ENCODE results near the gene RHOD.

RHOD gene

DNA sequence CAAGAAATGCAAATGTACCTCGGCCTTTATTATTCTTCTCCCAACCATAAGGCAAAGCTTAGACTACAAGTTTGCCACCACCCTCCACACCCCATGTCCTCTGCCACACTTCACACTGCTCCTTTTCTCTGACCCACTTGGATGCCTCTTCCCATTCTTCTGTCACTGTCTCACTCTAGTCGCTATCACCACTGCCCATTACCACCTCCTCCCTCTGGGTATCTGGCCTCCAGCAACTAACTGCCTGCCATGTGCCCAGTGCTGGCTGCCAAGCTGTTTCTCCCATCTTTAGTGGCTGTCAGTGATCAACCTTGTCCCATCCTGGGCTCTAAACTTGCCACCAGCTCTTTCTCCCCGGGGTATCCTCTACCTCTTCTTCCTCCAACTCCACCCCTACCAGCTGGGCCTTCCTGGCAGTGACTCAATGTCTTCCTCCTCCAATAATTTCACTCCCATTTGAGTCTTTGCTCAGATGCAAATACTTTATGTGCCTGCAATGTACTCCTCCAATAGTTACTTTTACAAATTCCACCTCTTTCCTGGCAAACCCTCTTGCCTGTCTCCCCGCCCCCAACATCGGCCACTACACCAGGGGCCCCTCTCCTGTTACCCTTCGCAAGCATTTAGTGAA lies 42.3 kb downstream of the RHOD start:
- H3K9me3 Mint-ChIP-seq, result no peaks in the 10 kb centered on the region
- peaks cover 16% of the 10 kb centered on the region for H3K4me1 Mint-ChIP-seq (ENCODE audit: low read depth)
- no peaks in the 10 kb centered on the region for H3K36me3 Mint-ChIP-seq (ENCODE audit: low read depth)
- H3K4me3 Mint-ChIP-seq, result no peak overlapping the region
- no peak overlapping the region for H3K27ac Mint-ChIP-seq
- intact Hi-C loops (cut with micrococcal nuclease), result no loop called here
- peaks cover 7% of the 10 kb centered on the region for H3K27me3 Mint-ChIP-seq

GRCh38 chr11:67099831-67100324 lies 43.2 kb downstream of the RHOD start:
- no peaks in the 10 kb centered on the region for H3K36me3 Mint-ChIP-seq (ENCODE audit: low read depth)
- H3K4me3 Mint-ChIP-seq, result no peak overlapping the region
- H3K4me1 Mint-ChIP-seq (ENCODE audit: low read depth), result peaks cover 16% of the 10 kb centered on the region
- H3K9me3 Mint-ChIP-seq, result no peaks in the 10 kb centered on the region
- no peak overlapping the region for H3K27ac Mint-ChIP-seq
- intact Hi-C loops (cut with micrococcal nuclease), result no loop called here
- H3K27me3 Mint-ChIP-seq, result peaks cover 7% of the 10 kb centered on the region

GRCh38 chr11:67102664-67103063 lies 46.0 kb downstream of the RHOD start:
- no peaks in the 10 kb centered on the region for H3K9me3 Mint-ChIP-seq
- H3K4me3 Mint-ChIP-seq, result no peak overlapping the region
- intact Hi-C loops (cut with micrococcal nuclease), result no loop called here
- peaks cover 1% of the 10 kb centered on the region for H3K27me3 Mint-ChIP-seq
- H3K36me3 Mint-ChIP-seq (ENCODE audit: low read depth), result no peaks in the 10 kb centered on the region
- peaks cover 16% of the 10 kb centered on the region for H3K4me1 Mint-ChIP-seq (ENCODE audit: low read depth)
- H3K27ac Mint-ChIP-seq, result no peak overlapping the region

DNA sequence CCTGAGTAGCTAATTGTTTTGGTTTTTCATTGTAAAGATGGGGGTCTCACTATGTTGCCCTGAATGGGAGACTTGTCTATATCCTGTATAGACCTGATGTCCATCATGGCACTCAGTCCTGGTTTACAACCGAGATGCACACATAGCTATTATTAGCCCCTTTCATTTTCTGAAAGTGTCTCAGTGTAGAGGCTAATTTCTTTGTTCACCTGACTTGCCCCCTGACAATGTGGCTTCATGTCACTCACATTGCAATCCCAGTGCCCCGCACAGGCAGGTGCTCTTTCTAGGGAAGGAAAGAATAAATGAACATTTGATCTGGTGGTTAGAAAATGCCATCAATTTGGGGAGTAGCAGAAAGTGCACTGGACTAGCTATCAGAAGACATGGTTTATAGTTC lies 49.3 kb downstream of the RHOD start:
- Mint-ChIP-seq H3K27me3 (peaks cover 1% of the 10 kb centered on the region), H3K4me1 (ENCODE audit: low read depth) (no peaks in the 10 kb centered on the region), H3K9me3 (no peaks in the 10 kb centered on the region), H3K4me3 (no peak overlapping the region), H3K27ac (no peak overlapping the region), H3K36me3 (ENCODE audit: low read depth) (no peaks in the 10 kb centered on the region)
- intact Hi-C loops (cut with micrococcal nuclease), result no loop called here

DNA sequence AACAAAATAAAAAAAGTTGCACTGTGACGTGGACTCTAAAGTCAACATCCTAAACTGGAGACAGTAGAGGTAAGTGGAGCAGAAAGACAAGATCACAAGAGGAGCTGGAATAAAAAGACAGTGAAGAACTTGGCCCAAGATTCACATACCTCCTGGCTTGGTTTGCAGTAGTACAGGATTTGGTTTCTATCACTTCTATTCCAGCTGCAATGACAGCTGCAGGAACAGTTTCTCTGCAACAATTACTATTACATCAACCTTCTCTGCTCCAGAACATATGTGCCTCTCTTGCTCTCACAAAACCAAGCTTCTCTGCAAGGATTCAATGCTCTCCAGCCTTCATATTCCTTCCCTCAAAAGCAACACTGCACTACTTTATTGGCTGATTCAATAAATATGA lies 54.6 kb downstream of the RHOD start:
- H3K4me1 Mint-ChIP-seq (ENCODE audit: low read depth), result peaks cover 30% of the 10 kb centered on the region
- H3K27ac Mint-ChIP-seq, result no peak overlapping the region
- intact Hi-C loops (cut with micrococcal nuclease), result no loop called here
- no peaks in the 10 kb centered on the region for H3K36me3 Mint-ChIP-seq (ENCODE audit: low read depth)
- H3K27me3 Mint-ChIP-seq, result no peaks in the 10 kb centered on the region
- no peaks in the 10 kb centered on the region for H3K9me3 Mint-ChIP-seq
- H3K4me3 Mint-ChIP-seq, result no peak overlapping the region

DNA sequence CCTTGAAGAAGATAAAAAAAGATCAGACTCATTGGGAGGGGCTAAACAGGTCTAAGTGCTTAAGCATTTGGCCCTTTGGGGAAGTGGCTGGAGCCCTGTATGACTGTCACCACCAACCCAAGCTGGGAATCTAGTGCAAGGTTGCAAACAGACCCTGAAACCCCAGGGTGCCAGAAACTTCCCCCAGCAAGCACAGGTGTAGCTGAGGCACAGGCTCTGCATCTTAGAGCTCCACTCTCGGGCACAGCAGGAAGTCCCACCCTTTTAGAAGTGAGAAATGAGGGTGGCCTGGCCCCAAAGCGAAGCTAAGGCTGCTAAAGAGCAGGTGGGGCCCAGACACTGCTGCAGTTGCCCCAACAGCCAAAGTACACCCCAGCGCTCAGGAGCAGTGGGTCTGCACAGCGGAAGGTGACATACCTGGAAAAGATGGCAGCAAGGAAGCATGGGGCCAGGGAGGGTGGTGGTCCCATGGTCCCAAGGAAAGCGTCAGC lies 56.6 kb downstream of the RHOD start:
- H3K4me3 Mint-ChIP-seq, result no peak overlapping the region
- H3K36me3 Mint-ChIP-seq (ENCODE audit: low read depth), result no peaks in the 10 kb centered on the region
- intact Hi-C loops (cut with micrococcal nuclease), result no loop called here
- H3K27me3 Mint-ChIP-seq, result no peaks in the 10 kb centered on the region
- H3K4me1 Mint-ChIP-seq (ENCODE audit: low read depth), result peaks cover 36% of the 10 kb centered on the region
- no peaks in the 10 kb centered on the region for H3K9me3 Mint-ChIP-seq
- H3K27ac Mint-ChIP-seq, result peak overlapping the region; percentile 70

- Mint-ChIP-seq H3K4me3 (no peak overlapping the region), H3K27ac (peak overlapping the region; percentile 88), H3K9me3 (no peaks in the 10 kb centered on the region), H3K36me3 (ENCODE audit: low read depth) (no peaks in the 10 kb centered on the region), H3K27me3 (no peaks in the 10 kb centered on the region), H3K4me1 (ENCODE audit: low read depth) (peaks cover 36% of the 10 kb centered on the region)
- intact Hi-C loops (cut with micrococcal nuclease), result no loop called here
Measured at GRCh38 chr11:67114275-67114896, 57.7 kb downstream of the RHOD start.

GRCh38 chr11:67116758-67117105 lies 60.1 kb downstream of the RHOD start:
- H3K36me3 Mint-ChIP-seq (ENCODE audit: low read depth), result peaks cover 22% of the 10 kb centered on the region
- H3K4me1 Mint-ChIP-seq (ENCODE audit: low read depth), result peaks cover 43% of the 10 kb centered on the region
- H3K9me3 Mint-ChIP-seq, result no peaks in the 10 kb centered on the region
- no peak overlapping the region for H3K4me3 Mint-ChIP-seq
- no peaks in the 10 kb centered on the region for H3K27me3 Mint-ChIP-seq
- H3K27ac Mint-ChIP-seq, result no peak overlapping the region
- intact Hi-C loops (cut with micrococcal nuclease), result no loop called here

DNA sequence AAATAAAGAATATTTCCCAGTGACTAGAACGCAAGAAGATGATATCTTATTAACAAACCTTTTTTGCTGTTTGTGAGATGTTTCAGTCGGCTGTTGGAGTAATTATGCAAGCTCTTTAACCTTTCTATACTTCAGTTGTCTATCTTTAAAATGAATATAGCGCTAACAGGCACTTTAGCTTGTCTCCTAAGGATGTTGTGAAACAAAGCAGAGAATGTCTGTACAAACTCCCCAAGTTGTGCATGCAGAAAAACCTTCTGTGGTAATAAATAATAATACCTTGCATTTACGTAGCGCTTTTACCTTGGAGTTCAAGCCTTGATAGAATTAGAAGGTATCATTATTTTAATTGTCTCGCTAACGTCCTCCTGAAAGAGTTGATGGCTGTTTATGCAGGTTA lies 60.5 kb downstream of the RHOD start:
- Mint-ChIP-seq H3K4me1 (ENCODE audit: low read depth) (peaks cover 43% of the 10 kb centered on the region), H3K27me3 (no peaks in the 10 kb centered on the region), H3K9me3 (no peaks in the 10 kb centered on the region), H3K36me3 (ENCODE audit: low read depth) (peaks cover 25% of the 10 kb centered on the region), H3K4me3 (peak overlapping the region; percentile 50), H3K27ac (peak overlapping the region; percentile 61)
- intact Hi-C loops (cut with micrococcal nuclease), result no loop called here

DNA sequence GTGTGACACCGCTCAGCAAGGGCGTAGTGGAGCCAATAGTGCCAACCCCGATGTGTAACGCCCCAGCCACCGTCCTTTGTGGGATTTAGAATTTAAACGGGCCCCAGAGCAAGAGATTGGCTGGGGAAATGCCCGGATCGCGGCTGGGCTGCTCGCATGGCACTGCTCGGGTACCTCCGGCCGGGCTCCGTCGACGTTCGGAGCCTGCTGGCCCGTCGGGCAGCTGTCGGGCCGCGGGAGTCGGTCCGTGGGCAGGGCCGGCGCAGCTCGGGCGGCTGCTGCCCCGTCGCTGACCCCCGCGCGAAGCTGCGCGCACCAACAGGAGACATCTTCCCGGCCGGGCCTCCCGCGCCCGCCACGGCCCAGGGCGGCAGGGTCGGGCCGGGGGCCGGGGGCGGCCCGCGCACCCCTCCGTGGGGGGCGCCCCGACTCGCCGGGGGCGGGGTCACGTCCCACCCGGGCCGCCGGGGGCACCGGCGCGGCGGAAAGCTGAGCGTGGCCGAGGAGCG lies 61.1 kb downstream of the RHOD start:
- Mint-ChIP-seq H3K9me3 (no peaks in the 10 kb centered on the region), H3K36me3 (ENCODE audit: low read depth) (peaks cover 28% of the 10 kb centered on the region)

GRCh38 chr11:67118181-67118766 lies 61.6 kb downstream of the RHOD start:
- peaks cover 33% of the 10 kb centered on the region for H3K36me3 Mint-ChIP-seq (ENCODE audit: low read depth)
- H3K4me3 Mint-ChIP-seq, result peak overlapping the region; percentile 77
- H3K9me3 Mint-ChIP-seq, result no peaks in the 10 kb centered on the region
- no peaks in the 10 kb centered on the region for H3K27me3 Mint-ChIP-seq
- intact Hi-C loops (cut with micrococcal nuclease), result no loop called here
- peaks cover 40% of the 10 kb centered on the region for H3K4me1 Mint-ChIP-seq (ENCODE audit: low read depth)
- peak overlapping the region; percentile 96 for H3K27ac Mint-ChIP-seq

More for the DNA sequence above, 61.1 kb downstream of the RHOD start:
- peaks cover 43% of the 10 kb centered on the region for H3K4me1 Mint-ChIP-seq (ENCODE audit: low read depth)
- intact Hi-C loops (cut with micrococcal nuclease), result no loop called here
- H3K27ac Mint-ChIP-seq, result peak overlapping the region; percentile 61
- no peaks in the 10 kb centered on the region for H3K27me3 Mint-ChIP-seq
- H3K4me3 Mint-ChIP-seq, result peak overlapping the region; percentile 50

- Mint-ChIP-seq H3K36me3 (ENCODE audit: low read depth) (peaks cover 40% of the 10 kb centered on the region), H3K27me3 (no peaks in the 10 kb centered on the region), H3K27ac (peak within 1 kb of the TSS; percentile 96), H3K4me1 (ENCODE audit: low read depth) (peaks cover 41% of the 10 kb centered on the region), H3K4me3 (peak within 1 kb of the TSS; percentile 99), H3K9me3 (no peaks in the 10 kb centered on the region)
- intact Hi-C loops (cut with micrococcal nuclease), result no loop called here
Measured at GRCh38 chr11:67118801-67119584, 62.3 kb downstream of the RHOD start, which contains the start of gene KDM2A. Gene KDM2A, plus strand, starts transcription at chr11:67119263. Its CDS starts 2,054 bp downstream, at chr11:67121317.

DNA sequence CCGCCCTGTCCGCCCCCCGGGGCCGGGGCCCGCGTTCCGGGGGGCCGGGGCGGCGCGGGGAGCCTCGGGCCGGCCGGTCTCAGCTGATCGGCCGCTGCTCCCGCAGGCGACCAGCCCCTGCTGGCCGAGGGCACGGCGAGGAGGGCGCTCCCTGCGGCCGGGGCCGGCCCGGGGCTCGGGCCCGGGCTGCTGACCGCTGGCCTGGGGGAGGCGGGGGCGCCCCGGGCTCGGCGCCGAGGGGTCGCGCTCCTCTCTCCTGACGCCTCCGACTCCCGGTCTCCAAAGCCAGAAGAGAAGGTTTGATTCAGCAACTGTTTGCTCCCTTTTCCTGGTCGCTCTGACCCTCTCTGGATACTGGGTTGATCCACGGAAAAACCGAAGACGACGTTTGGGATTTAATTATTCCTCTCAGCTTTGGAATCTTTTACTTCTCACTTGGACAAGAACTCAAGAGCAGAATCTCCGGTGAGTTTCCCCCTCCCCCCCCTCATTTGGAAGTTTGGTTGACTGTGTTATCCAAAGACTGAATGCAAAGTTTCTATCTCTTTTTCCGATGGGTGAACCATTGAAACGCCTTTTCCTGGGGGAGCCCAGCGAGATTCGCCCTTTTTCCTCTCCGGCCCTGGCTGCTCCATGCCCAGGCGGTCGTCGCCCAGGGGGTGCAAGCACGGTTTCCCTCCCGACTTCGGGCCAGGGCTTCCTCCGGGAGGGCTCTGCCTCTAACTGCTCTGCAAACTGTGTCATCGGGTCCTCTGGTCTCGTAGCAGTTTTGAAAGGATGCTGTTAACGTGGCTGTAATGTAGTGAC lies 63.1 kb downstream of the RHOD start:
- H3K27me3 Mint-ChIP-seq, result no peaks in the 10 kb centered on the region
- intact Hi-C loops (cut with micrococcal nuclease), result loop anchor here (5.0 kb wide), 1 partner anchor 37 kb away; no protein-coding TSS in a partner anchor
- H3K4me3 Mint-ChIP-seq, result peak overlapping the region; percentile 99
- no peaks in the 10 kb centered on the region for H3K9me3 Mint-ChIP-seq
- peaks cover 33% of the 10 kb centered on the region for H3K4me1 Mint-ChIP-seq (ENCODE audit: low read depth)
- peaks cover 46% of the 10 kb centered on the region for H3K36me3 Mint-ChIP-seq (ENCODE audit: low read depth)
- H3K27ac Mint-ChIP-seq, result peak overlapping the region; percentile 96
